ENCODE measurements around the gene DDN.

Gene DDN

GRCh38 chr12:48969833-48970701 lies 29.1 kb downstream of the DDN start:
- peaks cover 7% of the 10 kb centered on the region for H3K4me1 ChIP-seq (ENCODE audit: insufficient read depth, low read length)
- no peak overlapping the region for H3K4me3 ChIP-seq (ENCODE audit: low read length)
- H3K36me3 ChIP-seq (ENCODE audit: insufficient read depth, low read length): no peaks in the 10 kb centered on the region
- H2AFZ ChIP-seq (ENCODE audit: low read depth, low read length): no peak overlapping the region
- H3K27me3 ChIP-seq (ENCODE audit: insufficient read depth, low read length): peaks cover 78% of the 10 kb centered on the region
- no peaks in the 10 kb centered on the region for H3K9me3 ChIP-seq (ENCODE audit: low read length)

GRCh38 chr12:48969160-48969771 lies 29.9 kb downstream of the DDN start:
- Histone ChIP-seq H2AFZ (ENCODE audit: low read depth, low read length) (no peak overlapping the region), H3K36me3 (ENCODE audit: insufficient read depth, low read length) (no peaks in the 10 kb centered on the region), H3K27me3 (ENCODE audit: insufficient read depth, low read length) (peaks cover 77% of the 10 kb centered on the region), H3K4me1 (ENCODE audit: insufficient read depth, low read length) (peaks cover 7% of the 10 kb centered on the region), H3K9me3 (ENCODE audit: low read length) (no peaks in the 10 kb centered on the region), H3K4me3 (ENCODE audit: low read length) (no peak overlapping the region)

GRCh38 chr12:48968467-48968866 lies 30.7 kb downstream of the DDN start:
- Histone ChIP-seq H3K4me1 (ENCODE audit: insufficient read depth, low read length) (peaks cover 7% of the 10 kb centered on the region), H3K4me3 (ENCODE audit: low read length) (no peak overlapping the region), H3K27me3 (ENCODE audit: insufficient read depth, low read length) (peaks cover 69% of the 10 kb centered on the region), H3K36me3 (ENCODE audit: insufficient read depth, low read length) (no peaks in the 10 kb centered on the region), H2AFZ (ENCODE audit: low read depth, low read length) (no peak overlapping the region), H3K9me3 (ENCODE audit: low read length) (no peaks in the 10 kb centered on the region)

- Histone ChIP-seq H3K4me1 (ENCODE audit: insufficient read depth, low read length) (peaks cover 7% of the 10 kb centered on the region), H3K27me3 (ENCODE audit: insufficient read depth, low read length) (peaks cover 64% of the 10 kb centered on the region), H2AFZ (ENCODE audit: low read depth, low read length) (no peak overlapping the region), H3K36me3 (ENCODE audit: insufficient read depth, low read length) (no peaks in the 10 kb centered on the region), H3K9me3 (ENCODE audit: low read length) (no peaks in the 10 kb centered on the region), H3K4me3 (ENCODE audit: low read length) (no peak overlapping the region)
Observed at GRCh38 chr12:48967991-48968390, 31.2 kb downstream of the DDN start.

GRCh38 chr12:48966177-48966895 lies 32.8 kb downstream of the DDN start:
- no peaks in the 10 kb centered on the region for H3K36me3 ChIP-seq (ENCODE audit: insufficient read depth, low read length)
- H3K4me3 ChIP-seq (ENCODE audit: low read length): no peak overlapping the region
- H3K9me3 ChIP-seq (ENCODE audit: low read length): no peaks in the 10 kb centered on the region
- H3K27me3 ChIP-seq (ENCODE audit: insufficient read depth, low read length): peaks cover 53% of the 10 kb centered on the region
- no peak overlapping the region for H2AFZ ChIP-seq (ENCODE audit: low read depth, low read length)
- H3K4me1 ChIP-seq (ENCODE audit: insufficient read depth, low read length): peaks cover 6% of the 10 kb centered on the region

GRCh38 chr12:48965298-48965838 lies 33.8 kb downstream of the DDN start:
- Histone ChIP-seq H3K36me3 (ENCODE audit: insufficient read depth, low read length) (no peaks in the 10 kb centered on the region), H3K4me3 (ENCODE audit: low read length) (no peak overlapping the region), H3K27me3 (ENCODE audit: insufficient read depth, low read length) (peaks cover 43% of the 10 kb centered on the region), H3K9me3 (ENCODE audit: low read length) (no peaks in the 10 kb centered on the region), H3K4me1 (ENCODE audit: insufficient read depth, low read length) (no peaks in the 10 kb centered on the region), H2AFZ (ENCODE audit: low read depth, low read length) (no peak overlapping the region)

- no peaks in the 10 kb centered on the region for H3K36me3 ChIP-seq (ENCODE audit: insufficient read depth, low read length)
- no peak overlapping the region for H3K4me3 ChIP-seq (ENCODE audit: low read length)
- H3K4me1 ChIP-seq (ENCODE audit: insufficient read depth, low read length): peaks cover 5% of the 10 kb centered on the region
- H3K9me3 ChIP-seq (ENCODE audit: low read length): no peaks in the 10 kb centered on the region
- peaks cover 15% of the 10 kb centered on the region for H3K27me3 ChIP-seq (ENCODE audit: insufficient read depth, low read length)
- H2AFZ ChIP-seq (ENCODE audit: low read depth, low read length): no peak overlapping the region
Observed at GRCh38 chr12:48961801-48962200, 37.4 kb downstream of the DDN start.

GRCh38 chr12:48961331-48961730 lies 37.8 kb downstream of the DDN start:
- Histone ChIP-seq H3K9me3 (ENCODE audit: low read length) (no peaks in the 10 kb centered on the region), H3K36me3 (ENCODE audit: insufficient read depth, low read length) (no peaks in the 10 kb centered on the region), H3K27me3 (ENCODE audit: insufficient read depth, low read length) (peaks cover 11% of the 10 kb centered on the region), H3K4me1 (ENCODE audit: insufficient read depth, low read length) (peaks cover 5% of the 10 kb centered on the region), H2AFZ (ENCODE audit: low read depth, low read length) (no peak overlapping the region), H3K4me3 (ENCODE audit: low read length) (no peak overlapping the region)

GRCh38 chr12:48960834-48961233 lies 38.3 kb downstream of the DDN start:
- Histone ChIP-seq H3K4me1 (ENCODE audit: insufficient read depth, low read length) (peaks cover 9% of the 10 kb centered on the region), H2AFZ (ENCODE audit: low read depth, low read length) (no peak overlapping the region), H3K4me3 (ENCODE audit: low read length) (no peak overlapping the region), H3K36me3 (ENCODE audit: insufficient read depth, low read length) (no peaks in the 10 kb centered on the region), H3K27me3 (ENCODE audit: insufficient read depth, low read length) (peaks cover 8% of the 10 kb centered on the region), H3K9me3 (ENCODE audit: low read length) (no peaks in the 10 kb centered on the region)

GRCh38 chr12:48958049-48958388 lies 41.2 kb downstream of the DDN start:
- Histone ChIP-seq H3K4me1 (ENCODE audit: insufficient read depth, low read length) (peaks cover 19% of the 10 kb centered on the region), H3K36me3 (ENCODE audit: insufficient read depth, low read length) (peaks cover 22% of the 10 kb centered on the region), H3K9me3 (ENCODE audit: low read length) (no peaks in the 10 kb centered on the region), H3K27me3 (ENCODE audit: insufficient read depth, low read length) (peaks cover 3% of the 10 kb centered on the region), H3K4me3 (ENCODE audit: low read length) (peak overlapping the region; percentile 76), H2AFZ (ENCODE audit: low read depth, low read length) (peak overlapping the region; percentile 27)

GRCh38 chr12:48957141-48958048 lies 41.8 kb downstream of the DDN start, which contains the start of gene ARF3:
ARF3 (minus strand) TSS chr12:48957487; CDS start chr12:48941095, 16,392 bp downstream.
- Histone ChIP-seq H3K36me3 (ENCODE audit: insufficient read depth, low read length) (peaks cover 28% of the 10 kb centered on the region), H3K4me1 (ENCODE audit: insufficient read depth, low read length) (peaks cover 19% of the 10 kb centered on the region), H3K27me3 (ENCODE audit: insufficient read depth, low read length) (peaks cover 3% of the 10 kb centered on the region), H3K9me3 (ENCODE audit: low read length) (no peaks in the 10 kb centered on the region), H3K4me3 (ENCODE audit: low read length) (peak within 1 kb of the TSS; percentile 76), H2AFZ (ENCODE audit: low read depth, low read length) (peak within 1 kb of the TSS; percentile 27)
